ENCODE results near the gene DDT. TPM values are rescaled to one million over a fixed set of nuclear protein-coding genes. Genes with fewer than 3 reads are reported as not detected.
"Not testable (repeated sequence)": the region's sequence is repeated elsewhere in the genome, so short reads cannot be mapped to it uniquely, and the experiment has no call there.

DDT gene
- polyA plus RNA-seq, 3 donors = 73.3 to 91.4 (median 85.5) TPM

DNA sequence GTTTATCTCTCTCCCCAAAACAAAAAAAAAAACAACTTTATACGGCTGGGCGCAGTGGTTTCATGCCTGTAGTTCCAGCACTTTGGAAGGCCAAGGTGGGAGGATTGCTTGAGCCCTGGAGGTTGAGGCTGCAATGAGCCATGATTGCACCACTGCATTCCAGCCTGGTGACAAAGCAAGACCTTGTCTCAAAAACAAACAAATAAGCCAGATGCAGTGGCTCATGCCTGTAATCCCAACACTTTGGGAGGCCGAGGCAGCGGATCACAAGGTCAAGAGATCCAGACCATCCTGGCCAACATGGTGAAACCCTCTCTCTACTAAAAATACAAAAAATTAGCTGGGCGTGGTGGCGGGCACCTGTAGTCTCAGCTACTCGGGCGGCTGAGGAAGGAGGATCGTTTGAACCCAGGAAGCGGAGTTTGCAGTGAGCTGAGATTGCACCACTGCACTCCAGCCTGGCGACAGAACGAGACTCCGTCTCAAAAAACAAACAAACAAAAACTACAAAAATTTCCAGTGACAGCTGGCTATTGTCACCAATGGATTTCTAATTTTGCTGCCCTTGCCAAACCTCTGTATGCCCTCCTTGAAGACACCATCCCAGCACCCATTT, 52.5 kb downstream of the DDT start:
- not testable (repeated sequence) for DNase-seq (ENCODE audit: extremely low read depth in 1 of 11, low read depth in 9 of 11, low spot score in 4 of 11)

Other genes starting within 250 kb of the DDT start
- gene ZNF70, start 223.3 kb downstream of the DDT start, polyA plus RNA-seq (ENCODE audit: insufficient read length in 3 of 3) = 1 to 10 TPM; 5.9 to 7.6 (median 5.9) TPM
- gene VPREB3, start 220.0 kb downstream of the DDT start, polyA plus RNA-seq (ENCODE audit: insufficient read length in 3 of 3) = 1 to 10 TPM in 1 of 3 donors, under 1 TPM in 2; 0.50 to 1.2 (median 0.96) TPM
- 1 to 10 TPM; 2.4 to 3.5 (median 3.2) TPM for gene C22orf15, start 211.5 kb downstream of the DDT start, polyA plus RNA-seq (ENCODE audit: insufficient read length in 3 of 3)
- gene CHCHD10, start 206.5 kb downstream of the DDT start, polyA plus RNA-seq (ENCODE audit: insufficient read length in 3 of 3) = 100 to 1,000 TPM in 1 of 3 donors, 10 to 100 TPM in 2; 62.2 to 122 (median 98.4) TPM
- 10 to 100 TPM; 16.8 to 21.6 (median 20.2) TPM for gene MMP11, start 201.6 kb downstream of the DDT start, polyA plus RNA-seq (ENCODE audit: insufficient read length in 3 of 3)
- gene SMARCB1, start 187.5 kb downstream of the DDT start, polyA plus RNA-seq (ENCODE audit: insufficient read length in 3 of 3) = 100 to 1,000 TPM; 158 to 212 (median 202) TPM
- gene DERL3, start 135.4 kb downstream of the DDT start, polyA plus RNA-seq (ENCODE audit: insufficient read length in 3 of 3) = 1 to 10 TPM; 3.8 to 6.4 (median 6.0) TPM
- 10 to 100 TPM; 28.2 to 53.7 (median 31.6) TPM for gene SLC2A11, start 116.6 kb downstream of the DDT start, polyA plus RNA-seq (ENCODE audit: insufficient read length in 3 of 3)
- 100 to 1,000 TPM; 170 to 335 (median 300) TPM for gene MIF, start 80.1 kb downstream of the DDT start, polyA plus RNA-seq (ENCODE audit: insufficient read length in 3 of 3)
- gene GSTT2B, start 13.2 kb downstream of the DDT start, polyA plus RNA-seq (ENCODE audit: insufficient read length in 3 of 3) = 10 to 100 TPM; 13.0 to 16.1 (median 13.1) TPM
- gene DDTL, start 7.6 kb downstream of the DDT start, polyA plus RNA-seq (ENCODE audit: insufficient read length in 3 of 3) = 1 to 10 TPM; 7.6 to 9.7 (median 8.0) TPM
- 1 to 10 TPM in 2 of 3 donors, not detected in 1; 1.8 to 2.5 TPM for gene GSTT2, start 5.7 kb upstream of the DDT start, polyA plus RNA-seq (ENCODE audit: insufficient read length in 3 of 3)
- not detected for gene GSTT4, start 31.0 kb upstream of the DDT start, polyA plus RNA-seq (ENCODE audit: insufficient read length in 3 of 3)
- gene CABIN1, start 36.9 kb upstream of the DDT start, polyA plus RNA-seq (ENCODE audit: insufficient read length in 3 of 3) = 10 to 100 TPM; 45.2 to 62.5 (median 57.2) TPM
- 10 to 100 TPM; 10.9 to 20.8 (median 13.8) TPM for gene SUSD2, start 207.0 kb upstream of the DDT start, polyA plus RNA-seq (ENCODE audit: insufficient read length in 3 of 3)